Heart left ventricle (tissue), 13 donors: ENCODE results near the gene RAD51B.

Source experiments
- CTCF ChIP-seq, 12 donors: fragments of 200-600 bp; sonication (generic) in 4 of 12; IDR thresholded peaks; one replicate each; pipeline versions ENCODE4 v1.5.0 to v1.8.0; 2018 to 2022; ENCODE audit warnings: antibody characterized with exemption in 12 of 12, mild to moderate bottlenecking in 5 of 12
- POLR2A ChIP-seq, 2 donors: fragments of 450-650 bp; IDR thresholded peaks; one replicate each; pipeline ENCODE4 v1.6.1; 2017; ENCODE audit warnings: antibody characterized with exemption in 2 of 2, mild to moderate bottlenecking in 2 of 2, moderate library complexity in 2 of 2
- donor health status: ischemic (EF 13 %, LVEDD 7.1; RV severe dilation, severe dysfunction).
- donor health status: DM: no; HTN: yes; CAD: no.
- donor health status: DM: no; HTN: no; CAD: no.
- donor health status: ischemic (EF 25% LVEDD 6.9; RV normal size, moderate dysfunction).
- donor health status: ischemic (EF 25% LVEDD 5.7; RV mildly dilated, moderate dysfunction).
- donor health status: ischemic (EF 35%, LVEDD 5.7; RV mildly dilated, moderate dysfunction).
- donor health status: nonischemic (EF 11% LVEDD 7.7; RV severe dilation, severe dysfunction).
- donor health status: DM: yes; HTN: yes; CAD: no.
- donor health status: PGD.
- donor health status: ischemic (EF 29% LVEDD 5.4; RV normal size, mild dysfunction).
- donor health status: nonischemic (EF 23%, LVEDD 6.1; RV moderate dilation, normal function).

- no peak for TF ChIP-seq POLR2A (IDR thresholded peaks at IDR 0.05)
- no peak for TF ChIP-seq CTCF (IDR thresholded peaks at IDR 0.05)
Measured at GRCh38 chr14:68105816-68106215, 286.2 kb downstream of the RAD51B start.
